Lower lobe of right lung (tissue), 2 donors: ENCODE data around the gene STEAP1B. TPM values are rescaled to one million over a fixed set of nuclear protein-coding genes. Genes with fewer than 3 reads are reported as not detected.
"Not testable (repeated sequence)": the region's sequence is repeated elsewhere in the genome, so short reads cannot be mapped to it uniquely, and the experiment has no call there.

Experiments
- ATAC-seq, 2 donors: fragments of 200-7000 bp; cut with Tn5 transposase; one replicate each; pipeline ENCODE4 v1.9.1; 2020 to 2022; ENCODE audit warnings: mild to moderate bottlenecking in 2 of 2, moderate library complexity in 2 of 2
- DNase-seq: peaks from one replicate; pipeline ENCODE4 v3.0.0-alpha.2; 2020
- H3K27ac ChIP-seq: fragments of 200-600 bp; one replicate; pipeline ENCODE4 v1.8.0; 2022
- H3K27me3 ChIP-seq: fragments of 200-600 bp; one replicate; pipeline ENCODE4 v1.8.0; 2022; ENCODE audit warnings: low read depth
- H3K36me3 ChIP-seq: fragments of 200-600 bp; one replicate; pipeline ENCODE4 v1.8.0; 2022; ENCODE audit warnings: mild to moderate bottlenecking
- H3K4me1 ChIP-seq: fragments of 200-600 bp; one replicate; pipeline ENCODE4 v1.8.0; 2022
- H3K4me3 ChIP-seq: fragments of 200-600 bp; one replicate; pipeline ENCODE4 v1.8.0; 2022; ENCODE audit warnings: mild to moderate bottlenecking
- H3K9me3 ChIP-seq: fragments of 200-600 bp; one replicate; pipeline ENCODE4 v1.8.0; 2022
- intact Hi-C: fragments of 100-400 bp; cut with DNase I; formaldehyde crosslinking; loops from one replicate; pipeline ENCODE4 v1.11.0; 2022
- total RNA-seq: library from RNA; stranded (reverse); fragmentation: NEBNext Ultra II Directional; extraction: Animal tissue kit (Norgen Biotek cat#: 25700); gene quantifications from one replicate; pipeline ENCODE4 v1.2.1, GENCODE V29; 2021
- TF ChIP-seq, protein P1 (sequence below): fragments of 200-600 bp; IDR thresholded peaks from one replicate; pipeline ENCODE4 v1.8.0; 2022; ENCODE audit warnings: antibody characterized with exemption, mild to moderate bottlenecking
- donor health status: DM: no; HTN: yes; CAD: no; lungs with severe emphysema.

The STEAP1B gene
- total RNA-seq, 1 donor from 2014 or later = 1.5 TPM

DNA sequence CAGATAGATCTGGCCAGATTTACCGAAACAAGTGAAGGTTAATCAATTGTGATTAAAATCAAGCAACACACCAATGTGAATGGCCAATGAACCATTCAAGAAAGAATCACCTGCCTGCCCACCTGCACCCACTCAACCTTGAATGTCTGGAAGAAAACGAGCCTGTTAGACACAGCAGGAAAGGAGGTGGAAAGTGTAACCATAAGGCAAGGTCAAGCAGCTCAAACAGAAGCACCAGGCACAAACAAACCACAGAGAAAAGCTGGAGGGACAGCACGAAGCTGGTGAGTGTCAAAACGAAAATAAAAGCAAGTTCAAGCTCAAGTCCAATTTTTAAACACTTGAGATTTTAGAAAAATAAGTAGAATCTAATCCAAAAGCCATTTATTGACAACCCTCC lies 64.9 kb downstream of the STEAP1B start:
- no peak for DNase-seq
- Histone ChIP-seq H3K27ac (no peak overlapping the region), H3K4me1 (no peaks in the 10 kb centered on the region), H3K36me3 (no peaks in the 10 kb centered on the region), H3K4me3 (no peak overlapping the region), H3K9me3 (no peaks in the 10 kb centered on the region), H3K27me3 (no peaks in the 10 kb centered on the region)
- TF ChIP-seq, protein P1, sequence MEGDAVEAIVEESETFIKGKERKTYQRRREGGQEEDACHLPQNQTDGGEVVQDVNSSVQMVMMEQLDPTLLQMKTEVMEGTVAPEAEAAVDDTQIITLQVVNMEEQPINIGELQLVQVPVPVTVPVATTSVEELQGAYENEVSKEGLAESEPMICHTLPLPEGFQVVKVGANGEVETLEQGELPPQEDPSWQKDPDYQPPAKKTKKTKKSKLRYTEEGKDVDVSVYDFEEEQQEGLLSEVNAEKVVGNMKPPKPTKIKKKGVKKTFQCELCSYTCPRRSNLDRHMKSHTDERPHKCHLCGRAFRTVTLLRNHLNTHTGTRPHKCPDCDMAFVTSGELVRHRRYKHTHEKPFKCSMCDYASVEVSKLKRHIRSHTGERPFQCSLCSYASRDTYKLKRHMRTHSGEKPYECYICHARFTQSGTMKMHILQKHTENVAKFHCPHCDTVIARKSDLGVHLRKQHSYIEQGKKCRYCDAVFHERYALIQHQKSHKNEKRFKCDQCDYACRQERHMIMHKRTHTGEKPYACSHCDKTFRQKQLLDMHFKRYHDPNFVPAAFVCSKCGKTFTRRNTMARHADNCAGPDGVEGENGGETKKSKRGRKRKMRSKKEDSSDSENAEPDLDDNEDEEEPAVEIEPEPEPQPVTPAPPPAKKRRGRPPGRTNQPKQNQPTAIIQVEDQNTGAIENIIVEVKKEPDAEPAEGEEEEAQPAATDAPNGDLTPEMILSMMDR = no peak
- no peak for ATAC-seq
- intact Hi-C loops = no loop called here

DNA sequence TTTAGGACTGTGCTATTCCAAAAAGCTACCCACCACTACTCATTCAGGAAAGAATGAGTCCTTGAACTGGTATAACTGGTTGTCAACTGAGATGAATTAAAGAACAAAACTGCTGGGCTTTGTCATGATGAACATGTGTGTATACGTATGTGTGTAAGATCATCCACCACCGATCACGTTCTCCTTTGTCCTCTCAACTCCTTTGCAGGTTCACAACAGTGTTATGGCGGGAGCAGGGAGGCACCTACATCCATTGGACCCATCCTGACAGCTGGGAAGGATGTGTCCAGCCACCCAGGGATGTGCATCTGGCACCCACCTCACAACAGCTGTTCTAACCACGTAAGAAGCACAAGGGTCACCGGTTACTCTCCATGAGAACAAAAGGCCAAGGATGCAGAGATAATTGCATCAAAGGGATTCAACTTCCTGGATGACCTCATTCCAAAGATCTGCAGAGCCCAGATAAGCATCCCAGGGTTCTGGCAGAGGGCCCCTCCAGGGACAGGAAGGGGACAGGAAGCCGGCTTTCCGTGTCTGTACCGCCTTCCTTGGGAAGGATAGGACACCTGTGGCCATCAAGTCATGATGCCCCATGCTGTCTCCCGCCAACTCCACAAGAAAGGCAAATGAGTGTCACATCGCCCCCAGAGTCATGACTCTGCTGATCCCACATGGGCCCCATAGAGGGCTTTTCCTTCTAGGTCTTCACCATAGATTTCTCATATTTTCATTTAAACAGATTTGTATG lies 66.1 kb downstream of the STEAP1B start:
- TF ChIP-seq, protein P1 = no peak
- peak; percentile 54 to 59 for ATAC-seq

DNA sequence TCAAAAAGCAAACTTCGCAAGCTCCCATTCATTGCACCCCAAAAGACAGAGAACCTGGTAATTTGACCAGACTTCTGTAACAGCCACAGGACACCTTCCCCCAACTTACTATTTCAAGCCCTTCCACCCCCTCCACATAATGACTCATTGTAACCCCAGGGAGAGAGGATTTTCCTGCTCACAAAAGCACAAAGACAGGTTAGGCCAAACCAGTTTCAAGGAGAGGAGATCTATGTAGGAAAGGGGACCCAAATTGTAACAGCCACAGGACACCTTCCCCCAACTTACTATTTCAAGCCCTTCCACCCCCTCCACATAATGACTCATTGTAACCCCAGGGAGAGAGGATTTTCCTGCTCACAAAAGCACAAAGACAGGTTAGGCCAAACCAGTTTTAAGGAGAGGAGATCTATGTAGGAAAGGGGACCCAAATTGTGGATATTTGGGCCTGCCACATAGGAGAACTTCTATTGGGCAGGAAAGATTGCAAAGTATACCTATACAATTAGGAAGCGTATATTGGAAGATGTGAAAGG lies 66.8 kb downstream of the STEAP1B start:
- intact Hi-C loops, ATAC-seq, H3K27ac ChIP-seq, H3K36me3 ChIP-seq, H3K9me3 ChIP-seq, DNase-seq, H3K27me3 ChIP-seq, H3K4me3 ChIP-seq, H3K4me1 ChIP-seq: not testable (repeated sequence)

More for the DNA sequence above, 66.1 kb downstream of the STEAP1B start:
- H3K27me3 ChIP-seq = no peaks in the 10 kb centered on the region
- no peak for DNase-seq
- no peaks in the 10 kb centered on the region for H3K9me3 ChIP-seq
- H3K36me3 ChIP-seq = no peaks in the 10 kb centered on the region
- intact Hi-C loops = no loop called here
- H3K27ac ChIP-seq = no peak overlapping the region
- H3K4me3 ChIP-seq = no peak overlapping the region
- H3K4me1 ChIP-seq = no peaks in the 10 kb centered on the region

DNA sequence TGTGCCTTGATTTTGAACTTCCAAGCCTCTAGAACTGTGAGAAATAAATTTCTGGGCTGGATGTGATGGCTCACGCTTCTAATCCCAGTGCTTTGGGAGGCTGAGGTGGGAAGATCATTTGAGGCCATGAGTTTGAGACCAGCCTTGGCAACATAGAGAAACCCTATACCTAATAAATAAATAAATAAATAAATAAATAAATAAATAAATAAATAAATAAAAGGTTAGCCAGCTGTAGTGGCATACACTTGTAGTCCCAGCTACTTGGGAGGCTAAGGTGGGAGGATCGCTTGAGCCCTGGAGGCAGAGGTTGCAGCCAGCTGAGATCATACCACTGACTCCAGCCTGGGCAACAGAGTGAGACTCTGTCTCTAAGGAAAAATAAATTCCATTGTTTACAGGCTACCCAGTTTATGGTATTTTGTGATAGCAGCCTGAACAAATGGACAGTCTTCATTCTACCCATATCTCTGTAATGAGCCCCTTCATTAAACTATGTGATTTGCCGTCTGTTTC lies 67.7 kb downstream of the STEAP1B start:
- ATAC-seq (no peak), DNase-seq (no peak)
- TF ChIP-seq, protein P1 = no peak
- H3K4me1 ChIP-seq = no peaks in the 10 kb centered on the region
- no peaks in the 10 kb centered on the region for H3K36me3 ChIP-seq
- H3K27me3 ChIP-seq = no peaks in the 10 kb centered on the region
- H3K27ac ChIP-seq = no peak overlapping the region
- H3K9me3 ChIP-seq = no peaks in the 10 kb centered on the region
- H3K4me3 ChIP-seq = no peak overlapping the region
- intact Hi-C loops = no loop called here

DNA sequence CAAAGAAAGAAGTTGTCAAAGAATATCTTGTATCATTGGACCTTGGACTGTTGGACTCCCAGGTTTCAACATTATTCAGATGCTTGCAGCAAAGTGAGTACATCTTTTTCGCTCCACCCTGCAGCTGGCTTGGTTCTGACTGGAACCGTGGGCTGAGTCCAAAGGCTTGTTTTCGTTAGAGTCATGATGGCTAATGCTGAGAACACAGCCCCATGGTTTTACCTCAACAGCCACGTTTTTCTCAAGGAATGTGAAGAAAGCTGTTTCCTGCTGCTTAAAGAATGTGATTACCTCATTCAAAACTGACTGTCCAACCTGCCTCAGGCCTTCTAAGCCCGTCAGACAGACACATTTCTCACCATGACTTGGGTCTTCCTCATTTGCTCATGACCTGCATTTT lies 69.5 kb downstream of the STEAP1B start:
- no peak for DNase-seq
- H3K36me3 ChIP-seq = no peaks in the 10 kb centered on the region
- H3K27me3 ChIP-seq = no peaks in the 10 kb centered on the region
- intact Hi-C loops = no loop called here
- no peak overlapping the region for H3K4me3 ChIP-seq
- no peaks in the 10 kb centered on the region for H3K9me3 ChIP-seq
- H3K27ac ChIP-seq = no peak overlapping the region
- no peak for ATAC-seq
- no peaks in the 10 kb centered on the region for H3K4me1 ChIP-seq
- TF ChIP-seq, protein P1 = no peak

DNA sequence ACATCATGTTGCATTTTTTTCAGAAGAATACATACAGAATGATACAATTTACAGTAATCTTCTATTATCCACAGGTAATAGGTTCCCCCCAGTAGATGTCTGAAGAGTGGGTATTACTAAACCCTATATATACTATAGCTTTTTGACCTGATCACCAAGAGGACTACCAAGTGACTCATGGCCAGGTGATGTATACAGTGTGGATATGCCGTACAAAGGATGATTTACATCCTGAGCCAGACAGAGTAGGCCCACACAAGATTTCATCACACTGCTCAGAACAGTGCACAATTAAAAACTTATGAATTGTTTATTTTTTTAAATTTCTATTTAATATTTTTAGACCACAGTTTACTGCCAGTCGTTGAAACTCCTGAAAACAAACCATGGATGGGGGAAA lies 70.6 kb downstream of the STEAP1B start:
- no peaks in the 10 kb centered on the region for H3K27me3 ChIP-seq
- TF ChIP-seq, protein P1 = no peak

More for the DNA sequence above, 70.6 kb downstream of the STEAP1B start:
- Histone ChIP-seq H3K4me3 (no peak overlapping the region), H3K36me3 (no peaks in the 10 kb centered on the region), H3K27ac (no peak overlapping the region), H3K9me3 (no peaks in the 10 kb centered on the region), H3K4me1 (no peaks in the 10 kb centered on the region)
- intact Hi-C loops = no loop called here
- ATAC-seq (no peak), DNase-seq (no peak)
